ENCODE measurements around the gene RABGAP1L. TPM values are rescaled to one million over a fixed set of nuclear protein-coding genes. Genes with fewer than 3 reads are reported as not detected.

Gene RABGAP1L
- total RNA-seq, 4 donors from 2014 or later: 39.9 to 77.4 (median 48.7) TPM

GRCh38 chr1:174815036-174815435, 655.7 kb downstream of the RABGAP1L start:
- TF ChIP-seq CTCF (IDR thresholded peaks at IDR 0.05; ENCODE audit: low read depth): no peak

GRCh38 chr1:174815474-174815908, 656.2 kb downstream of the RABGAP1L start:
- no peak for TF ChIP-seq CTCF (IDR thresholded peaks at IDR 0.05; ENCODE audit: low read depth)

- no peak for TF ChIP-seq CTCF (IDR thresholded peaks at IDR 0.05; ENCODE audit: low read depth)
Measured at GRCh38 chr1:174818014-174818616, 658.8 kb downstream of the RABGAP1L start.

GRCh38 chr1:174818951-174819350, 659.6 kb downstream of the RABGAP1L start:
- TF ChIP-seq CTCF (IDR thresholded peaks at IDR 0.05; ENCODE audit: low read depth): no peak

GRCh38 chr1:174819596-174819995, 660.3 kb downstream of the RABGAP1L start:
- no peak for TF ChIP-seq CTCF (IDR thresholded peaks at IDR 0.05; ENCODE audit: low read depth)

- no peak for TF ChIP-seq CTCF (IDR thresholded peaks at IDR 0.05; ENCODE audit: low read depth)
Measured at GRCh38 chr1:174825127-174825526, 665.8 kb downstream of the RABGAP1L start.

GRCh38 chr1:174825806-174826205, 666.5 kb downstream of the RABGAP1L start:
- TF ChIP-seq CTCF (IDR thresholded peaks at IDR 0.05; ENCODE audit: low read depth): no peak

All from subcutaneous adipose tissue (tissue), 4 donors.